ENCODE data around the gene BSN. TPM values are rescaled to one million over a fixed set of nuclear protein-coding genes. Genes with fewer than 3 reads are reported as not detected.

Gene BSN
- total and polyA plus RNA-seq, 2 of the 4 experiments (the other 2 are of a cell fraction) = under 0.01 to 0.03 TPM

DNA sequence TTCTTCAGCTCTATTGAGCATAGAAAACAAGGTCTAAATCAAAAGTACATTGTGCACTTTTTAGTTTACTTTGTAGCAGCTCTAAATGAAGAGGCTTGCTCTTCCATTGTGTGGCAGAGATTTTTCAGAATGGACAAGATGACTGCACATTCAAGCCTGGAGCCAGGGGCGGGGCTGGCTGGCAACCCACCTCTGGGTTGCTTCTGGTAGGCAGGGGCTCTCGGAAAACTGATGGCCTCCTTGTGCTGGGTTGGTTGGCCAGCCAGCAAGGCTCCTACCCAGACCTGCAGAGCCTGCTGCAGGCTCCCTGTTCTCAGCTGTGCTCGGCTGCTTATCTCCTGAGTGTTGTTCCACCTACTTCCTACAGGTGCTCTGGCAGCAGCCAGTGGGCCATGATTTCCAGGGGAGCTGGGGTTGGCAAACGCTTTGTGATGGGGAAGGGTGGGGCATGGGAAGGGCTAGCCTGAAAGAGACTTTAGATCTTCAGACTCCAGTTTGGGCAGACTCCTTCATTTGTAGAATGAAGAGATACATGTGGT is 8.8 kb downstream of the BSN start:
- Histone ChIP-seq H2BK5ac (ENCODE audit: low read depth, low read length, poor library complexity, severe bottlenecking) (no peak overlapping the region), H4K8ac (ENCODE audit: low read depth in 2 of 2, low read length in 2 of 2) (no peak overlapping the region), H3K79me1 (ENCODE audit: low read depth in 1 of 2, low read length in 2 of 2) (no peaks in the 10 kb centered on the region), H2BK120ac (ENCODE audit: low read depth, low read length) (no peak overlapping the region), H3K4me1 (ENCODE audit: control insufficient read depth, insufficient read depth, low read length) (no peaks in the 10 kb centered on the region), H3K4ac (ENCODE audit: low read depth, low read length) (no peak overlapping the region), H3K4me2 (ENCODE audit: low read depth, low read length) (no peak overlapping the region), H2AK9ac (replicated peaks; ENCODE audit: low read depth, low read length, poor library complexity) (no peak overlapping the region), H2AFZ (replicated peaks; ENCODE audit: low read length, poor library complexity) (no peak overlapping the region), H3K23ac (ENCODE audit: low read depth, low read length) (no peak overlapping the region), H3K9me1 (ENCODE audit: insufficient read depth, low read length) (0 out of 2 replicates have a peak, but pooled peaks cover 2% of the 10 kb centered on the region), H3K9me3 (ENCODE audit: control insufficient read depth, insufficient read depth, low read length) (no peaks in the 10 kb centered on the region), H2BK15ac (ENCODE audit: low read depth, low read length) (no peak overlapping the region), H2BK20ac (ENCODE audit: low read depth, low read length) (no peak overlapping the region), H2AK5ac (ENCODE audit: low read depth, low read length) (no peak overlapping the region), H3K9ac (ENCODE audit: low read depth, low read length) (no peak overlapping the region), H4K5ac (ENCODE audit: low read depth, low read length) (no peak overlapping the region), H3K27me3 (ENCODE audit: control insufficient read depth, insufficient read depth, low read length) (peaks cover 33% of the 10 kb centered on the region), H3K56ac (ENCODE audit: extremely low read depth, insufficient read depth, low read length) (no peak overlapping the region), H3K36me3 (ENCODE audit: control insufficient read depth, insufficient read depth, low read length) (no peaks in the 10 kb centered on the region), H3K18ac (ENCODE audit: low read depth, low read length) (no peak overlapping the region), H3K14ac (replicated peaks; ENCODE audit: low read depth, low read length) (no peak overlapping the region), H3K27ac (ENCODE audit: insufficient read depth, low read length) (no peak overlapping the region), H3K4me3 (ENCODE audit: insufficient read depth, low read depth, low read length) (no peak overlapping the region), H4K20me1 (ENCODE audit: insufficient read depth, low read length) (no peaks in the 10 kb centered on the region), H4K91ac (ENCODE audit: insufficient read depth, low read depth, low read length) (no peak overlapping the region)
- intact Hi-C loops (cut with micrococcal nuclease) (no loop called here), in situ Hi-C loops (cut with MboI; ENCODE audit: low sequenced_read_pairs) (no loop called here), dilution Hi-C loops (cut with HindIII; ENCODE audit: low sequenced_read_pairs, unreplicated experiment) (no loop called here)
- ATAC-seq (ENCODE audit: low read depth) (no peak), DNase-seq (no peak)
- TF ChIP-seq CHD1 (IDR thresholded peaks at IDR 0.05; ENCODE audit: low read depth, low read length) (no peak), CEBPB (IDR thresholded peaks at IDR 0.05; ENCODE audit: low read depth, low read length) (no peak), POLR2A (IDR thresholded peaks at IDR 0.05; ENCODE audit: low read depth, low read length) (no peak), MAZ (IDR thresholded peaks at IDR 0.05; ENCODE audit: borderline replicate concordance, low read depth, low read length) (no peak), MAFK (IDR thresholded peaks at IDR 0.05; ENCODE audit: low read depth, low read length) (no peak), RCOR1 (IDR thresholded peaks at IDR 0.05; ENCODE audit: insufficient replicate concordance, low read length) (no peak), RAD21 (IDR thresholded peaks at IDR 0.05; ENCODE audit: low read length) (no peak), SMC3 (IDR thresholded peaks at IDR 0.05; ENCODE audit: low read depth, low read length) (no peak), NFE2L2 (IDR thresholded peaks at IDR 0.05; ENCODE audit: low read depth, low read length) (no peak), FOS (IDR thresholded peaks at IDR 0.05; ENCODE audit: low read depth, low read length) (no peak), MXI1 (IDR thresholded peaks at IDR 0.05; ENCODE audit: borderline replicate concordance, low read depth, low read length) (no peak)
- TF ChIP-seq, protein P1, sequence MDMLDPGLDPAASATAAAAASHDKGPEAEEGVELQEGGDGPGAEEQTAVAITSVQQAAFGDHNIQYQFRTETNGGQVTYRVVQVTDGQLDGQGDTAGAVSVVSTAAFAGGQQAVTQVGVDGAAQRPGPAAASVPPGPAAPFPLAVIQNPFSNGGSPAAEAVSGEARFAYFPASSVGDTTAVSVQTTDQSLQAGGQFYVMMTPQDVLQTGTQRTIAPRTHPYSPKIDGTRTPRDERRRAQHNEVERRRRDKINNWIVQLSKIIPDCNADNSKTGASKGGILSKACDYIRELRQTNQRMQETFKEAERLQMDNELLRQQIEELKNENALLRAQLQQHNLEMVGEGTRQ (IDR thresholded peaks at IDR 0.05; ENCODE audit: low read depth, low read length) = no peak
- TF ChIP-seq, protein P2, sequence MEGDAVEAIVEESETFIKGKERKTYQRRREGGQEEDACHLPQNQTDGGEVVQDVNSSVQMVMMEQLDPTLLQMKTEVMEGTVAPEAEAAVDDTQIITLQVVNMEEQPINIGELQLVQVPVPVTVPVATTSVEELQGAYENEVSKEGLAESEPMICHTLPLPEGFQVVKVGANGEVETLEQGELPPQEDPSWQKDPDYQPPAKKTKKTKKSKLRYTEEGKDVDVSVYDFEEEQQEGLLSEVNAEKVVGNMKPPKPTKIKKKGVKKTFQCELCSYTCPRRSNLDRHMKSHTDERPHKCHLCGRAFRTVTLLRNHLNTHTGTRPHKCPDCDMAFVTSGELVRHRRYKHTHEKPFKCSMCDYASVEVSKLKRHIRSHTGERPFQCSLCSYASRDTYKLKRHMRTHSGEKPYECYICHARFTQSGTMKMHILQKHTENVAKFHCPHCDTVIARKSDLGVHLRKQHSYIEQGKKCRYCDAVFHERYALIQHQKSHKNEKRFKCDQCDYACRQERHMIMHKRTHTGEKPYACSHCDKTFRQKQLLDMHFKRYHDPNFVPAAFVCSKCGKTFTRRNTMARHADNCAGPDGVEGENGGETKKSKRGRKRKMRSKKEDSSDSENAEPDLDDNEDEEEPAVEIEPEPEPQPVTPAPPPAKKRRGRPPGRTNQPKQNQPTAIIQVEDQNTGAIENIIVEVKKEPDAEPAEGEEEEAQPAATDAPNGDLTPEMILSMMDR (conservative IDR thresholded peaks at IDR 0.05; ENCODE audit: low read depth, low read length) = no peak
- TF ChIP-seq, protein P3, sequence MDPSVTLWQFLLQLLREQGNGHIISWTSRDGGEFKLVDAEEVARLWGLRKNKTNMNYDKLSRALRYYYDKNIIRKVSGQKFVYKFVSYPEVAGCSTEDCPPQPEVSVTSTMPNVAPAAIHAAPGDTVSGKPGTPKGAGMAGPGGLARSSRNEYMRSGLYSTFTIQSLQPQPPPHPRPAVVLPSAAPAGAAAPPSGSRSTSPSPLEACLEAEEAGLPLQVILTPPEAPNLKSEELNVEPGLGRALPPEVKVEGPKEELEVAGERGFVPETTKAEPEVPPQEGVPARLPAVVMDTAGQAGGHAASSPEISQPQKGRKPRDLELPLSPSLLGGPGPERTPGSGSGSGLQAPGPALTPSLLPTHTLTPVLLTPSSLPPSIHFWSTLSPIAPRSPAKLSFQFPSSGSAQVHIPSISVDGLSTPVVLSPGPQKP (IDR thresholded peaks at IDR 0.05; ENCODE audit: borderline replicate concordance, low read depth, low read length) = no peak
- 38% methylated on average over 1 of the region's 4 CpGs; no CpG with 5 or more reads in 1 of the 2 experiments for WGBS, 2 experiments (ENCODE audit: extremely low coverage in 2 of 2, insufficient read length in 1 of 2)
- POLR2A ChIA-PET (ENCODE audit: unreplicated experiment) = no interaction called here
- no TSS peak for BruUV-seq (replicated peaks)
- CTCF ChIA-PET = no interaction called here

Measured in IMR-90 (cell line).